ENCODE measurements around the gene SEPTIN1.
"Not testable (repeated sequence)": the region's sequence is repeated elsewhere in the genome, so short reads cannot be mapped to it uniquely, and the experiment has no call there.

SEPTIN1 gene

GRCh38 chr16:30338715-30339114 lies 43.6 kb downstream of the SEPTIN1 start:
- not testable (repeated sequence) for H4K91ac ChIP-seq (ENCODE audit: low read depth, low read length); H3K9me3 ChIP-seq (ENCODE audit: insufficient read depth, low read depth, low read length); H2BK5ac ChIP-seq (ENCODE audit: low read depth, low read length, poor library complexity); H2AK5ac ChIP-seq (ENCODE audit: low read length); H3K4ac ChIP-seq (ENCODE audit: low read depth, low read length); H3K18ac ChIP-seq (ENCODE audit: low read length); H3K79me2 ChIP-seq (ENCODE audit: control insufficient read depth, insufficient read depth, low read length, poor library complexity); H3K4me3 ChIP-seq (ENCODE audit: low read depth, low read length); H3K23ac ChIP-seq (ENCODE audit: low read length); H3K36me3 ChIP-seq (ENCODE audit: control insufficient read depth in 1 of 2, insufficient read depth in 2 of 2, low read length in 2 of 2); H3K14ac ChIP-seq (ENCODE audit: low read length); H3K4me2 ChIP-seq (ENCODE audit: low read length); H3K27me3 ChIP-seq (ENCODE audit: insufficient read depth, low read length); H2AFZ ChIP-seq (ENCODE audit: insufficient read depth, low read length, poor library complexity); H3K27ac ChIP-seq (ENCODE audit: low read depth, low read length); H3K9ac ChIP-seq (ENCODE audit: low read length); H2BK120ac ChIP-seq (ENCODE audit: insufficient read depth, low read length, poor library complexity); H4K8ac ChIP-seq (ENCODE audit: low read depth, low read length); DNase-seq; H4K12ac ChIP-seq (ENCODE audit: low read depth, low read length); H3K4me1 ChIP-seq (ENCODE audit: control insufficient read depth in 1 of 2, insufficient read depth in 2 of 2, low read length in 2 of 2); H3K79me1 ChIP-seq (ENCODE audit: low read length); H2BK12ac ChIP-seq (ENCODE audit: low read length)
- WGBS (ENCODE audit: extremely low coverage, insufficient coverage, insufficient read length): no CpG with 5 or more reads among the region's 5 CpGs

- DNase-seq; H2AFZ ChIP-seq (ENCODE audit: insufficient read depth, low read length, poor library complexity); H3K36me3 ChIP-seq (ENCODE audit: control insufficient read depth in 1 of 2, insufficient read depth in 2 of 2, low read length in 2 of 2); H3K4ac ChIP-seq (ENCODE audit: low read depth, low read length); H3K14ac ChIP-seq (ENCODE audit: low read length); H3K4me1 ChIP-seq (ENCODE audit: control insufficient read depth in 1 of 2, insufficient read depth in 2 of 2, low read length in 2 of 2); H3K9ac ChIP-seq (ENCODE audit: low read length); H4K12ac ChIP-seq (ENCODE audit: low read depth, low read length); H3K23ac ChIP-seq (ENCODE audit: low read length); H3K4me2 ChIP-seq (ENCODE audit: low read length); H2AK5ac ChIP-seq (ENCODE audit: low read length); H4K91ac ChIP-seq (ENCODE audit: low read depth, low read length); H3K18ac ChIP-seq (ENCODE audit: low read length); H3K9me3 ChIP-seq (ENCODE audit: insufficient read depth, low read depth, low read length); H2BK120ac ChIP-seq (ENCODE audit: insufficient read depth, low read length, poor library complexity); H3K4me3 ChIP-seq (ENCODE audit: low read depth, low read length); H4K8ac ChIP-seq (ENCODE audit: low read depth, low read length); H3K27ac ChIP-seq (ENCODE audit: low read depth, low read length); H2BK5ac ChIP-seq (ENCODE audit: low read depth, low read length, poor library complexity); H3K27me3 ChIP-seq (ENCODE audit: insufficient read depth, low read length); H3K79me2 ChIP-seq (ENCODE audit: control insufficient read depth, insufficient read depth, low read length, poor library complexity); H2BK12ac ChIP-seq (ENCODE audit: low read length); H3K79me1 ChIP-seq (ENCODE audit: low read length): not testable (repeated sequence)
- WGBS (ENCODE audit: extremely low coverage, insufficient coverage, insufficient read length): no CpG with 5 or more reads among the region's 10 CpGs
Observed at GRCh38 chr16:30337964-30338357, 44.4 kb downstream of the SEPTIN1 start.

GRCh38 chr16:30335598-30336474 lies 46.5 kb downstream of the SEPTIN1 start:
- Histone ChIP-seq H4K12ac (ENCODE audit: low read depth, low read length) (no peak overlapping the region), H4K8ac (ENCODE audit: low read depth, low read length) (peak overlapping the region; percentile 85), H2AFZ (ENCODE audit: insufficient read depth, low read length, poor library complexity) (peak overlapping the region; percentile 25), H3K27me3 (ENCODE audit: insufficient read depth, low read length) (no peaks in the 10 kb centered on the region), H2BK120ac (ENCODE audit: insufficient read depth, low read length, poor library complexity) (no peak overlapping the region), H3K27ac (ENCODE audit: low read depth, low read length) (no peak overlapping the region), H3K4me2 (ENCODE audit: low read length) (peak overlapping the region; percentile 48), H3K14ac (ENCODE audit: low read length) (peak overlapping the region; percentile 14), H3K36me3 (ENCODE audit: control insufficient read depth in 1 of 2, insufficient read depth in 2 of 2, low read length in 2 of 2) (no peaks in the 10 kb centered on the region), H3K4me3 (ENCODE audit: low read depth, low read length) (no peak overlapping the region), H3K23ac (ENCODE audit: low read length) (no peak overlapping the region), H2BK5ac (ENCODE audit: low read depth, low read length, poor library complexity) (no peak overlapping the region), H3K9ac (ENCODE audit: low read length) (no peak overlapping the region), H3K4ac (ENCODE audit: low read depth, low read length) (no peak overlapping the region), H3K9me3 (ENCODE audit: insufficient read depth, low read depth, low read length) (peaks cover 4% of the 10 kb centered on the region), H2BK12ac (ENCODE audit: low read length) (peak overlapping the region; percentile 68), H3K18ac (ENCODE audit: low read length) (peak overlapping the region; percentile 58), H3K79me2 (ENCODE audit: control insufficient read depth, insufficient read depth, low read length, poor library complexity) (peaks cover 3% of the 10 kb centered on the region), H3K4me1 (ENCODE audit: control insufficient read depth in 1 of 2, insufficient read depth in 2 of 2, low read length in 2 of 2) (no peaks in the 10 kb centered on the region), H2AK5ac (ENCODE audit: low read length) (peak overlapping the region; percentile 59), H4K91ac (ENCODE audit: low read depth, low read length) (no peak overlapping the region), H3K79me1 (ENCODE audit: low read length) (peaks cover 4% of the 10 kb centered on the region)
- no peak for DNase-seq
- no CpG with 5 or more reads among the region's 17 CpGs for WGBS (ENCODE audit: extremely low coverage, insufficient coverage, insufficient read length)

- no CpG with 5 or more reads among the region's 70 CpGs for WGBS (ENCODE audit: extremely low coverage, insufficient coverage, insufficient read length)
- Histone ChIP-seq H3K4me3 (ENCODE audit: low read depth, low read length) (peak overlapping the region; percentile 96), H3K18ac (ENCODE audit: low read length) (peak overlapping the region; percentile 100), H2AFZ (ENCODE audit: insufficient read depth, low read length, poor library complexity) (peak overlapping the region; percentile 99), H3K27ac (ENCODE audit: low read depth, low read length) (peak overlapping the region; percentile 94), H2AK5ac (ENCODE audit: low read length) (peak overlapping the region; percentile 95), H4K8ac (ENCODE audit: low read depth, low read length) (peak overlapping the region; percentile 100), H3K4me2 (ENCODE audit: low read length) (peak overlapping the region; percentile 48), H3K9ac (ENCODE audit: low read length) (peak overlapping the region; percentile 84), H2BK12ac (ENCODE audit: low read length) (peak overlapping the region; percentile 66), H4K12ac (ENCODE audit: low read depth, low read length) (peak overlapping the region; percentile 99), H2BK120ac (ENCODE audit: insufficient read depth, low read length, poor library complexity) (peak overlapping the region; percentile 98), H3K4ac (ENCODE audit: low read depth, low read length) (peak overlapping the region; percentile 99), H4K91ac (ENCODE audit: low read depth, low read length) (peak overlapping the region; percentile 97), H2BK5ac (ENCODE audit: low read depth, low read length, poor library complexity) (peak overlapping the region; percentile 98), H3K14ac (ENCODE audit: low read length) (peak overlapping the region; percentile 100)
- not testable (repeated sequence) for H3K79me1 ChIP-seq (ENCODE audit: low read length); H3K9me3 ChIP-seq (ENCODE audit: insufficient read depth, low read depth, low read length); H3K36me3 ChIP-seq (ENCODE audit: control insufficient read depth in 1 of 2, insufficient read depth in 2 of 2, low read length in 2 of 2); H3K23ac ChIP-seq (ENCODE audit: low read length); H3K27me3 ChIP-seq (ENCODE audit: insufficient read depth, low read length); H3K4me1 ChIP-seq (ENCODE audit: control insufficient read depth in 1 of 2, insufficient read depth in 2 of 2, low read length in 2 of 2); H3K79me2 ChIP-seq (ENCODE audit: control insufficient read depth, insufficient read depth, low read length, poor library complexity)
- DNase-seq: peak; percentile 73 to 79
Observed at GRCh38 chr16:30335028-30335597, 47.2 kb downstream of the SEPTIN1 start.
